H1 (cell line): ENCODE measurements around the gene CCDC93. TPM values are rescaled to one million over a fixed set of nuclear protein-coding genes. Genes with fewer than 3 reads are reported as not detected.

Experiments used
- CTCF ChIA-PET: fragments of 300-600 bp; sonication (Branson Sonifier 250); formaldehyde crosslinking; loops from one replicate; lab custom pipeline; 2021; ENCODE audit not compliant: partially characterized antibody; lab: Charles Lee
- POLR2A ChIA-PET: fragments of 300-600 bp; sonication (Branson Sonifier 250); formaldehyde crosslinking; loops from one replicate; lab custom pipeline; 2021; ENCODE audit warnings: inconsistent platforms; ENCODE audit not compliant: partially characterized antibody; lab: Charles Lee
- DNase-seq, 2 experiments: peaks; one replicate each; pipeline versions ENCODE4 v3.0.0 to v3.0.0-alpha.2; 2010 to 2022; ENCODE audit warnings: low spot score in 2 of 2, low read depth in 1 of 2, mixed read lengths in 1 of 2
- FAIRE-seq: peaks from 2 replicates; lab custom pipeline; 2011; peaks lifted over from hg19 to GRCh38; lab: Jason Lieb, UNC
- H2AFZ ChIP-seq: 2 replicates; pipeline ENCODE4 v1.8.1; 2012; ENCODE audit warnings: low read length, inconsistent platforms
- H2AK5ac ChIP-seq: 2 replicates; pipeline ENCODE4 v1.6.1; 2013; ENCODE audit warnings: low read depth, low read length
- H2BK120ac ChIP-seq: replicated peaks from 2 replicates; pipeline ENCODE3; 2013; ENCODE audit warnings: low read depth, low read length, inconsistent platforms
- H2BK12ac ChIP-seq: 2 replicates; pipeline ENCODE4 v1.6.1; 2013; ENCODE audit warnings: low read depth, low read length
- H2BK15ac ChIP-seq: 2 replicates; pipeline ENCODE4 v1.6.1; 2013; ENCODE audit warnings: low read length
- H2BK20ac ChIP-seq: 2 replicates; pipeline ENCODE4 v1.6.1; 2013; ENCODE audit warnings: low read length
- H2BK5ac ChIP-seq: 2 replicates; pipeline ENCODE4 v1.6.1; 2013; ENCODE audit warnings: low read depth, low read length
- H3K14ac ChIP-seq: 2 replicates; pipeline ENCODE4 v1.6.1; 2013; ENCODE audit warnings: inconsistent platforms; ENCODE audit not compliant: insufficient read length
- H3K18ac ChIP-seq: 2 replicates; pipeline ENCODE4 v1.6.1; 2013; ENCODE audit warnings: low read length; ENCODE audit errors: extremely low read depth
- H3K23ac ChIP-seq: 2 replicates; pipeline ENCODE4 v1.6.1; 2013; ENCODE audit warnings: inconsistent platforms; ENCODE audit not compliant: insufficient read length
- H3K23me2 ChIP-seq: 2 replicates; pipeline ENCODE4 v1.6.1; 2013; ENCODE audit warnings: low read depth, low read length
- H3K27ac ChIP-seq: 2 replicates; pipeline ENCODE4 v1.6.1; 2011; ENCODE audit warnings: low read depth, low read length, inconsistent platforms
- H3K27me3 ChIP-seq, 4 experiments: replicated peaks in 1 of 4; 1 replicate in 1 of 4; 2 replicates in 3 of 4; pipeline versions ENCODE4 v1.6.1 to v1.8.1; 2011 to 2013; ENCODE audit warnings: low read length in 3 of 4, mild to moderate bottlenecking in 3 of 4, inconsistent platforms in 2 of 4, mixed read lengths in 2 of 4, moderate library complexity in 1 of 4; ENCODE audit not compliant: control insufficient read depth in 3 of 4, insufficient read depth in 3 of 4; ENCODE audit errors: extremely low read depth in 1 of 4
- H3K36me3 ChIP-seq, 4 experiments: 2 replicates each; pipeline versions ENCODE4 v1.6.1 to v1.8.1; 2011 to 2013; ENCODE audit warnings: mild to moderate bottlenecking in 4 of 4, low read length in 3 of 4, moderate library complexity in 2 of 4, control low read depth in 1 of 4, inconsistent platforms in 1 of 4; ENCODE audit not compliant: insufficient read depth in 4 of 4, control insufficient read depth in 2 of 4
- H3K4ac ChIP-seq: replicated peaks from 2 replicates; pipeline ENCODE3; 2013; ENCODE audit warnings: low read length, low read depth, mixed read lengths, inconsistent platforms; ENCODE audit not compliant: insufficient read length
- H3K4me1 ChIP-seq, 4 experiments: replicated peaks in 1 of 4; 1 replicate in 1 of 4; 2 replicates in 3 of 4; pipeline versions ENCODE4 v1.6.1 to v1.8.1; 2011 to 2013; ENCODE audit warnings: low read length in 3 of 4, inconsistent platforms in 2 of 4, mixed read lengths in 1 of 4; ENCODE audit not compliant: insufficient read depth in 4 of 4, control insufficient read depth in 3 of 4
- H3K4me2 ChIP-seq, 2 experiments: 2 replicates each; pipeline versions ENCODE4 v1.6.1 to v1.8.1; 2011 to 2013; ENCODE audit warnings: low read depth in 2 of 2, low read length in 2 of 2, control low read depth in 1 of 2, inconsistent platforms in 1 of 2, mild to moderate bottlenecking in 1 of 2; ENCODE audit not compliant: insufficient read depth in 1 of 2
- H3K4me3 ChIP-seq, 4 experiments: fragments of 200-600, 300-600 bp in 1 of 4; sonication (generic), shearing (Covaris generic), sonication (Bioruptor Twin) in 1 of 4; 2 replicates each; pipeline versions ENCODE4 v1.5.1 to v1.8.1; 2011 to 2016; ENCODE audit warnings: low read length in 4 of 4, low read depth in 3 of 4, control low read depth in 2 of 4, inconsistent platforms in 2 of 4, mild to moderate bottlenecking in 2 of 4, mixed read lengths in 1 of 4, moderate library complexity in 1 of 4; ENCODE audit not compliant: insufficient read depth in 2 of 4; ENCODE audit errors: extremely low read depth in 1 of 4
- H3K56ac ChIP-seq: replicated peaks from 2 replicates; pipeline ENCODE3; 2013; ENCODE audit warnings: low read depth, mild to moderate bottlenecking, mixed read lengths, low read length, inconsistent platforms; ENCODE audit not compliant: insufficient read length
- H3K79me1 ChIP-seq: 2 replicates; pipeline ENCODE4 v1.6.1; 2013; ENCODE audit warnings: low read depth, low read length, control low read depth
- H3K79me2 ChIP-seq, 2 experiments: 2 replicates each; pipeline versions ENCODE4 v1.6.1 to v1.8.1; 2012 to 2013; ENCODE audit warnings: low read length in 2 of 2, mild to moderate bottlenecking in 2 of 2, inconsistent platforms in 1 of 2; ENCODE audit not compliant: insufficient read depth in 2 of 2, control insufficient read depth in 1 of 2
- H3K9ac ChIP-seq, 4 experiments: replicated peaks in 1 of 4; 1 replicate in 1 of 4; 2 replicates in 3 of 4; pipeline versions ENCODE4 v1.6.1 to v1.8.1; 2011 to 2013; ENCODE audit warnings: low read depth in 3 of 4, low read length in 3 of 4, control low read depth in 2 of 4, mild to moderate bottlenecking in 2 of 4, moderate library complexity in 2 of 4, inconsistent platforms in 1 of 4; ENCODE audit errors: extremely low read depth in 1 of 4
- H3K9me3 ChIP-seq, 2 experiments: 2 replicates each; pipeline versions ENCODE4 v1.6.1 to v1.8.1; 2012 to 2013; ENCODE audit warnings: mild to moderate bottlenecking in 2 of 2, moderate library complexity in 2 of 2, control low read depth in 1 of 2, inconsistent platforms in 1 of 2, low read depth in 1 of 2, low read length in 1 of 2, mixed read lengths in 1 of 2; ENCODE audit not compliant: insufficient read depth in 2 of 2
- H4K20me1 ChIP-seq, 2 experiments: replicated peaks in 1 of 2; 2 replicates each; pipeline versions ENCODE3 to v1.8.1; 2011 to 2013; ENCODE audit warnings: inconsistent platforms in 2 of 2, low read length in 2 of 2, mild to moderate bottlenecking in 1 of 2; ENCODE audit not compliant: insufficient read depth in 2 of 2, control insufficient read depth in 1 of 2
- H4K5ac ChIP-seq: 2 replicates; pipeline ENCODE4 v1.6.1; 2013; ENCODE audit warnings: low read length, low read depth, mixed read lengths, inconsistent platforms; ENCODE audit not compliant: insufficient read length
- H4K8ac ChIP-seq: 2 replicates; pipeline ENCODE4 v1.8.0; 2013; ENCODE audit warnings: mild to moderate bottlenecking, moderate library complexity, low read length, inconsistent platforms; ENCODE audit not compliant: insufficient read depth; ENCODE audit errors: extremely low read depth
- H4K91ac ChIP-seq: replicated peaks from 2 replicates; pipeline ENCODE3; 2013; ENCODE audit warnings: low read length, mixed read lengths, inconsistent platforms; ENCODE audit not compliant: insufficient read length
- CTCF ChIP-seq, 3 experiments: IDR thresholded peaks; 1 replicate in 2 of 3; 2 replicates in 1 of 3; pipeline versions ENCODE4 v1.5.1 to v1.6.1; 2011; ENCODE audit warnings: low read length in 3 of 3, mild to moderate bottlenecking in 3 of 3, inconsistent platforms in 2 of 3, low read depth in 1 of 3, moderate library complexity in 1 of 3; ENCODE audit not compliant: insufficient read depth in 1 of 3; ENCODE audit errors: control extremely low read depth in 1 of 3
- GABPA ChIP-seq: IDR thresholded peaks from 2 replicates; pipeline ENCODE4 v1.6.1; 2011; ENCODE audit warnings: mild to moderate bottlenecking, low read length, moderate library complexity, borderline replicate concordance; ENCODE audit not compliant: insufficient read depth
- MAFK ChIP-seq: IDR thresholded peaks from 2 replicates; pipeline ENCODE4 v1.6.1; 2012; ENCODE audit warnings: low read depth, mild to moderate bottlenecking, improper control_type of control experiment, low read length
- NANOG ChIP-seq: IDR thresholded peaks from 2 replicates; pipeline ENCODE4 v1.6.1; 2011; ENCODE audit warnings: low read length, low read depth, mild to moderate bottlenecking, inconsistent platforms; ENCODE audit not compliant: insufficient read depth, poor library complexity, severe bottlenecking
- RAD21 ChIP-seq, 2 experiments: IDR thresholded peaks in 1 of 2; conservative IDR thresholded peaks in 1 of 2; 2 replicates each; pipeline ENCODE4 v1.6.1; 2011; ENCODE audit warnings: low read depth in 2 of 2, low read length in 2 of 2, improper control_type of control experiment in 1 of 2, inconsistent platforms in 1 of 2, mild to moderate bottlenecking in 1 of 2, moderate library complexity in 1 of 2
- RBBP5 ChIP-seq: IDR thresholded peaks from 2 replicates; pipeline ENCODE4 v1.7.1; 2012; ENCODE audit warnings: low read depth, mild to moderate bottlenecking, inconsistent platforms, low read length, moderate library complexity, borderline replicate concordance
- RFX5 ChIP-seq: IDR thresholded peaks from 2 replicates; pipeline ENCODE4 v1.6.1; 2011; ENCODE audit warnings: low read depth, low read length, improper control_type of control experiment, borderline replicate concordance
- SIX5 ChIP-seq: IDR thresholded peaks from 2 replicates; pipeline ENCODE4 v1.6.1; 2011; ENCODE audit warnings: mild to moderate bottlenecking, low read depth, low read length
- SUZ12 ChIP-seq: fragments of 200-600 bp; sonication (generic); IDR thresholded peaks from 2 replicates; pipeline ENCODE4 v1.6.1; 2012; ENCODE audit warnings: mild to moderate bottlenecking, inconsistent platforms, low read length, moderate library complexity, mixed read lengths
- TCF12 ChIP-seq: IDR thresholded peaks from 2 replicates; pipeline ENCODE4 v1.6.1; 2011; ENCODE audit warnings: low read depth, mild to moderate bottlenecking, low read length
- YY1 ChIP-seq: IDR thresholded peaks from 2 replicates; pipeline ENCODE4 v1.6.1; 2011; ENCODE audit warnings: low read depth, mild to moderate bottlenecking, low read length
- WGBS, 2 experiments: shearing (Covaris generic) in 1 of 2; methylation state at CpG; one replicate each; pipeline versions ENCODE4 v1.1.6 to v1.1.7; 2013 to 2015; ENCODE audit warnings: low lambda C conversion rate in 2 of 2, mixed read lengths in 2 of 2, inconsistent platforms in 1 of 2, low coverage in 1 of 2, missing lambda C conversion rate in 1 of 2; ENCODE audit not compliant: insufficient replicate concordance in 2 of 2, insufficient coverage in 1 of 2, insufficient read length in 1 of 2; ENCODE audit errors: extremely low coverage in 1 of 2, missing lambda C conversion rate in 1 of 2; 5-methylcytosine and 5-hydroxymethylcytosine counted together
- polyA plus RNA-seq, 7 experiments: library from polyadenylated mRNA; depleted of rRNA in 3 of 7; stranded (reverse) in 5 of 7; unstranded in 2 of 7; fragments of >200 nt in 5 of 7; fragments of 200-250 nt in 2 of 7; gene quantifications; 1 replicate in 5 of 7; 2 replicates in 1 of 7; 4 replicates in 1 of 7; pipeline versions ENCODE4 v1.2.1 to v1.2.3, GENCODE V29; 2011 to 2013; ENCODE audit warnings: missing spikeins in 2 of 7, mixed read lengths in 2 of 7
- total RNA-seq: library from RNA; stranded (reverse); fragmentation: NEBNext Ultra II Directional; extraction: Animal tissue kit (Norgen Biotek cat#: 25700); gene quantifications from 2 replicates; pipeline ENCODE4 v1.2.1, GENCODE V29; 2021

Gene CCDC93
- total and polyA plus RNA-seq, 2 of the 8 experiments (the other 6 are each of a cell fraction or from before 2014, with no cell fraction given), result 5.5 to 18.0 TPM

DNA sequence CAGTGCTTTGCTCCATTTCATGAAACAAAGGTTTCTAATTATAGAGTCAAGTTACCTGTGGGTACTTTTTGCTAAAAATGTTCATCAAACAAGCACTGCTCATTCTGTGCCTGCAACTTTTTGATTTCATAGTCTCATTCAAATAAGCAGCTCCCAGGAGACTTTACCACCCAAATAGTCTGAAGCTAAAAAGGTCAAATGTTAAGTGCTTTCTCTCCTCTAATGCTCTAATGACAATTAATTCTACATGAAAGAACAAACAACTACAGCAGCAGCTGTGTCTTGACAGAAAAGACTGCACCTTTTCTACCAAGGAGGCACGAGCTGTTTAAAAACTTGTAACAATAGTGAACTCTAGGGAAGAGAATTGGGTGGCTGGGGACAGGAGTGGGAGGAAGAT is 65.3 kb downstream of the CCDC93 start:
- H3K4me3 ChIP-seq, result no peak overlapping the region
- TF ChIP-seq SUZ12 (no peak), RAD21 (IDR thresholded peaks at IDR 0.05 in 1 of 2, conservative IDR thresholded peaks at IDR 0.05 in 1 of 2; ENCODE audit: low read depth in 2 of 2, low read length in 2 of 2) (no peak), GABPA (no peak), TCF12 (no peak), MAFK (no peak), SIX5 (no peak), YY1 (no peak), RBBP5 (no peak), CTCF (IDR thresholded peaks at IDR 0.05; ENCODE audit: control extremely low read depth in 1 of 3, insufficient read depth in 1 of 3, low read depth in 1 of 3, low read length in 3 of 3) (no peak), RFX5 (no peak), NANOG (no peak)

More for the DNA sequence above, 65.3 kb downstream of the CCDC93 start:
- H2BK20ac ChIP-seq, result no peak overlapping the region
- FAIRE-seq (no peak), DNase-seq (no peak)
- ChIA-PET POLR2A (interaction anchor here (0.6 kb wide), 1 partner anchor 28 kb away, joined by 3 read pairs; no protein-coding TSS in a partner anchor), CTCF (interaction anchor here (1.2 kb wide), 1 partner anchor 8 kb away, joined by 3 read pairs; no protein-coding TSS in a partner anchor)
- no peak overlapping the region for H3K23ac ChIP-seq
- no peaks in the 10 kb centered on the region for H3K79me1 ChIP-seq
- H3K9ac ChIP-seq, result no peak overlapping the region
- no peak overlapping the region for H2BK5ac ChIP-seq
- H2BK15ac ChIP-seq, result no peak overlapping the region
- no peak overlapping the region for H3K14ac ChIP-seq
- no peaks in the 10 kb centered on the region for H3K27me3 ChIP-seq
- no peak overlapping the region for H3K18ac ChIP-seq
- H2AK5ac ChIP-seq, result no peak overlapping the region
- no peaks in the 10 kb centered on the region for H3K79me2 ChIP-seq
- no peaks in the 10 kb centered on the region for H3K4me1 ChIP-seq
- 83% methylated on average over 1 of the region's 1 CpG; no CpG with 5 or more reads in 1 of the 2 experiments for WGBS, 2 experiments
- H3K23me2 ChIP-seq, result no peaks in the 10 kb centered on the region
- H2BK120ac ChIP-seq, result no peak overlapping the region
- H3K4me2 ChIP-seq, result no peak overlapping the region
- no peak overlapping the region for H4K91ac ChIP-seq
- H3K27ac ChIP-seq, result no peak overlapping the region
- H3K4ac ChIP-seq, result no peak overlapping the region
- H3K56ac ChIP-seq, result no peak overlapping the region
- H2AFZ ChIP-seq, result no peak overlapping the region
- H4K20me1 ChIP-seq, result no peaks in the 10 kb centered on the region
- H4K5ac ChIP-seq, result no peak overlapping the region
- H3K36me3 ChIP-seq, result peaks cover 7 to 40% (median 28%) of the 10 kb centered on the region in 4 experiments
- no peaks in the 10 kb centered on the region for H3K9me3 ChIP-seq
- no peak overlapping the region for H4K8ac ChIP-seq
- H2BK12ac ChIP-seq, result no peak overlapping the region
